OCI-LY1 (cell line): ENCODE measurements around the gene KCNIP3.

Experiments
- H2AFZ ChIP-seq: fragments of 200-600 bp; sonication (generic), shearing (Covaris generic); 2 replicates; pipeline ENCODE4 v1.6.0; 2014; ENCODE audit warnings: antibody characterized with exemption, mild to moderate bottlenecking, low read length
- H3F3A ChIP-seq: fragments of 200-600 bp; sonication (generic), shearing (Covaris generic); 2 replicates; pipeline ENCODE4 v1.6.0; 2014; ENCODE audit warnings: mild to moderate bottlenecking, antibody characterized with exemption, low read length, moderate library complexity; ENCODE audit not compliant: insufficient read depth
- H3K27ac ChIP-seq: fragments of 200-600 bp; sonication (generic); 2 replicates; pipeline ENCODE4 v1.5.1; 2014; ENCODE audit warnings: low read length, mixed run types, mild to moderate bottlenecking, low read depth; ENCODE audit not compliant: poor library complexity, severe bottlenecking
- H3K27me3 ChIP-seq: fragments of 200-600 bp; sonication (generic); 2 replicates; pipeline ENCODE4 v1.6.0; 2014; ENCODE audit warnings: antibody characterized with exemption, mild to moderate bottlenecking, low read length, moderate library complexity; ENCODE audit not compliant: insufficient read depth
- H3K36me3 ChIP-seq: fragments of 200-600 bp; sonication (generic); 2 replicates; pipeline ENCODE4 v1.6.1; 2014; ENCODE audit warnings: mild to moderate bottlenecking, antibody characterized with exemption, low read length, moderate library complexity, mixed read lengths; ENCODE audit not compliant: insufficient read depth
- H3K4me1 ChIP-seq: fragments of 200-600 bp; sonication (generic); 2 replicates; pipeline ENCODE4 v1.5.1; 2014; ENCODE audit warnings: mild to moderate bottlenecking, low read length, moderate library complexity; ENCODE audit not compliant: insufficient read depth, severe bottlenecking
- H3K4me2 ChIP-seq: fragments of 200-600 bp; sonication (generic), shearing (Covaris generic); 2 replicates; pipeline ENCODE4 v1.6.1; 2014; ENCODE audit warnings: low read length
- H3K4me3 ChIP-seq: fragments of 200-600 bp; sonication (generic); 2 replicates; pipeline ENCODE4 v1.5.1; 2014; ENCODE audit warnings: low read length, low read depth, mild to moderate bottlenecking, mixed read lengths; ENCODE audit not compliant: poor library complexity, severe bottlenecking
- H3K79me2 ChIP-seq: fragments of 200-600 bp; shearing (Covaris generic); 2 replicates; pipeline ENCODE4 v1.6.1; 2016; ENCODE audit warnings: mixed run types, low read length, mixed read lengths; ENCODE audit not compliant: insufficient read depth
- H3K9ac ChIP-seq: fragments of 200-600 bp; sonication (generic), shearing (Covaris generic); 2 replicates; pipeline ENCODE4 v1.6.1; 2014; ENCODE audit warnings: mild to moderate bottlenecking, low read length, mixed read lengths
- H3K9me2 ChIP-seq: fragments of 200-600 bp; sonication (generic), shearing (Covaris generic); 2 replicates; pipeline ENCODE4 v1.6.1; 2014; ENCODE audit warnings: low read depth, mild to moderate bottlenecking, low read length, mixed read lengths
- H3K9me3 ChIP-seq: fragments of 200-600 bp; shearing (Covaris generic); 2 replicates; pipeline ENCODE4 v1.6.1; 2014; ENCODE audit warnings: low read length, mixed read lengths
- H4K20me1 ChIP-seq: fragments of 200-600 bp; sonication (generic), shearing (Covaris generic); 2 replicates; pipeline ENCODE4 v1.6.0; 2016; ENCODE audit warnings: mild to moderate bottlenecking, low read length; ENCODE audit not compliant: insufficient read depth
- CTCF ChIP-seq: fragments of 200-600 bp; sonication (generic), shearing (Covaris generic); IDR thresholded peaks from 2 replicates; pipeline ENCODE4 v1.5.1; 2017; ENCODE audit warnings: mild to moderate bottlenecking, antibody characterized with exemption, low read length, moderate library complexity, mixed read lengths
- EZH2 ChIP-seq: fragments of 200-600 bp; sonication (generic), shearing (Covaris generic); IDR thresholded peaks from 2 replicates; pipeline ENCODE4 v1.8.0; 2017; ENCODE audit warnings: borderline replicate concordance, mixed run types, mild to moderate bottlenecking, antibody characterized with exemption, low read length, moderate library complexity, mixed read lengths

The KCNIP3 gene

DNA sequence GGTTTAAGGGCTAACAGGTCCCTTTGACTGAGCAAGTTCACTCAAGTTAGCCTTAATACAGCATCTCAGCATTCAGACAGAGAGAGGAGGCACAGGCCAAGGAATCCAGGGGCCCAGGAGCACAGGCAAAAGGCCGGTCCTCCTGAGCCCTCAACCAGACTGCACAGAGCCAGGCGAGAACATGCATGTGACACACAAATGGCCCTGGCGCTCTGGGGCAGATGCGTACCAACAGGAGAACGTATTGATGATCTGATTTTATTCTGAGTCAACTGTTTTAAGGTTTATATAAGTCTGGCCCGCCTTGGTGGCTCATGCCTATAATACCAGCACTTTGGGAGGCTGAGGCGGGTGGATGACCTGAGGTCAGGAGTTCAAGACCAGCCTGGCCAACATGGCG is 34.9 kb downstream of the KCNIP3 start:
- Histone ChIP-seq H3K9ac (no peak overlapping the region), H3K4me3 (no peak overlapping the region), H3K27me3 (no peaks in the 10 kb centered on the region; the same call in 1 of the 2 replicates), H3K4me1 (no peaks in the 10 kb centered on the region), H3K27ac (no peak overlapping the region), H3K79me2 (no peaks in the 10 kb centered on the region), H2AFZ (no peak overlapping the region), H3K9me3 (no peaks in the 10 kb centered on the region), H3K4me2 (no peak overlapping the region), H4K20me1 (no peaks in the 10 kb centered on the region), H3F3A (no peaks in the 10 kb centered on the region), H3K36me3 (no peaks in the 10 kb centered on the region), H3K9me2 (no peaks in the 10 kb centered on the region)
- no peak for TF ChIP-seq EZH2
- no peak for TF ChIP-seq CTCF

DNA sequence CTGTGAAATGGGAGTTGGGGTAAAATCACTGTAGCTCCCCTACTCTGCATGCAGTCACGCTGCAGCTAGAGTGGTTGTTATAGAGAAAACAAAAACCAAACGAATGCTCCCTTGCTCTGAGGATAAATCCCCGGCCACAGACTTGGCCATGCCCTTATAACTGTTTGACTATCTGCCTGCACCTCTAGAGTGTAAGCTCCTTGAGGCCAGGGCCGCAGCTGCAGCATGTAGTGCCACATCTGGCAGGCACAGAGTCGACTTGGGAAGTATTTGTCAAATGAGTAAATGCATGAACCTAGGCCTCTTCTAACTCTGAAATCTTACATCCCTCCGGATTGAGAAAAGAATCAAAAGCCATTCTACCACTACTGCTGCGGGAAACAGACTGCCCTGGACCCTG is 35.9 kb downstream of the KCNIP3 start:
- Histone ChIP-seq H3K4me2 (no peak overlapping the region), H3K9me2 (no peaks in the 10 kb centered on the region), H3F3A (no peaks in the 10 kb centered on the region), H3K4me3 (no peak overlapping the region), H3K27ac (no peak overlapping the region), H4K20me1 (no peaks in the 10 kb centered on the region), H3K9ac (no peak overlapping the region), H3K4me1 (no peaks in the 10 kb centered on the region), H3K27me3 (no peaks in the 10 kb centered on the region; the same call in 1 of the 2 replicates), H3K9me3 (no peaks in the 10 kb centered on the region), H3K79me2 (no peaks in the 10 kb centered on the region), H3K36me3 (no peaks in the 10 kb centered on the region), H2AFZ (no peak overlapping the region)
- no peak for TF ChIP-seq EZH2
- no peak for TF ChIP-seq CTCF

DNA sequence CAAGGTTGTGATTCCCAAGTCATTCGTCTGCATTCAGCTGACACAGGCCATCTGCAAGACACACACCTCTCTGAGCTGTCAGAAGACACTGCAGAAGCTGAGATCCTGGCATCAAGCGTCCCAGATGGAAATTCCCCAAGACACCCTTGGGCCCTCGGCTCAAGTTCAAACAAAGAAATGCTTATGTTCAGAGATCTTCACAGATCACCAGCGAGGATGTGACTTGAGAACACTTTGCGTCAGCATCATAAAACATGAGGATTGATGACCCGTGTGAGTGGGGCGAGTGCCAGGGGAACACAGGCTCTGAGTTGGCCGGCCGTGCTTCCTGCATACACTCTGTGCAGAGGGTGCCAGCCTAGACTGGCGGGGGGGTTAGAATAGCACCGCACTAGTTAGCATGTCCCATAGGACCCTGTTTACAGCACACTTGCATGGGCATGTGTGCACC is 36.8 kb downstream of the KCNIP3 start:
- Histone ChIP-seq H3K9me3 (no peaks in the 10 kb centered on the region), H2AFZ (no peak overlapping the region), H3K9me2 (no peaks in the 10 kb centered on the region), H3K4me1 (no peaks in the 10 kb centered on the region), H3K4me2 (no peak overlapping the region), H3K9ac (no peak overlapping the region), H3F3A (no peaks in the 10 kb centered on the region), H3K27me3 (peaks cover 5% of the 10 kb centered on the region), H3K79me2 (no peaks in the 10 kb centered on the region), H3K36me3 (no peaks in the 10 kb centered on the region), H3K4me3 (no peak overlapping the region), H3K27ac (no peak overlapping the region), H4K20me1 (no peaks in the 10 kb centered on the region)
- TF ChIP-seq CTCF: no peak
- no peak for TF ChIP-seq EZH2
